Measurements from ENCODE around the gene TEKT5.

The TEKT5 gene

GRCh38 chr16:10578474-10579316, 116.0 kb downstream of the TEKT5 start:
- DNase-seq (ENCODE audit: low read depth), result no peak
